ENCODE data around the gene FRMD4A. TPM values are rescaled to one million over a fixed set of nuclear protein-coding genes. Genes with fewer than 3 reads are reported as not detected.

FRMD4A gene
- total RNA-seq, 4 donors from 2014 or later, result 5.6 to 34.1 (median 19.4) TPM

DNA sequence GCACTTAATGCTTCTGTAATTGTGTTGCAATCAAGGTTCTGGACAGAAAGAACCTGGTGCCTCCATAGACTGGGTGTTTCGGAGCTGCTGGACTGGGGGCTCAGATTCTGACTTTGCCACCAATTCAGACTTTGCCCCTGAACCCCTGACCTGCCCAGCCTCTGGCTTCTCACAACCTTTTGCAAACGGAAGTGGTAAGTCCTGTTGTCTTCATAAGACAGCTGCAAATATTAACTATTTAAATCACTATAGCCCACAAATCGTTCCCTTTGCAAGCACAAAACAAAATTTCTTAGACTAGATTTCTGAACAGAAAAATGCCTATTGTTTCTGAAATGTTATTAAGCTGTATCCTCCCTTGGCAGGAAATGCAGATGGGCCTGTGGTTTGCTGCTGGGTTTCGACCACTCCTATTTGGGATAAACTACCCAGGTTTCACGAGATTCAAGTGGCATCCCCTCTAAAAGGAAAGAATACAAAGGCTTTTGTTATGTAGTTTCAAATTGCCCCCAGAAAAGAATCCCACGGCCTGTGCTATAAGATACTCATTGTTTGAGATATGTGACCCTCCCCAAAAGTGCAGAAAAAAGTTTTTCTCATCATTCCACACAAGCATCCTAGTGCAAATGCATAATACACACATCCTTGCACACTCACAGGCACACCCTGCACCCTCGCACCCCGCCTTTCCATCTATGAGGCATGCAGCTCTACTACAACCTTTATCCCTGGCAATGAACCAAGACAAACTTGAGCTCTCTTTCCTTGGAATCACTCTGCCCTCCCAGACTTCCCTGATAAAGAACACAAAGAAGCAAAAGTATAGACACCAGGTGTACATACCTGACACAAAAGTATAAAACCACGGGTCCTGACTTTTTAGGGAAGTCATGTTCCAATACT lies 534.8 kb downstream of the FRMD4A start:
- Histone ChIP-seq H3K27ac (no peak overlapping the region), H3K4me1 (no peaks in the 10 kb centered on the region), H3K36me3 (no peaks in the 10 kb centered on the region), H3K27me3 (no peaks in the 10 kb centered on the region), H3K9me3 (no peaks in the 10 kb centered on the region), H3K4me3 (no peak overlapping the region)
- TF ChIP-seq POLR2A (IDR thresholded peaks at IDR 0.05), result no peak
- TF ChIP-seq, protein P1, sequence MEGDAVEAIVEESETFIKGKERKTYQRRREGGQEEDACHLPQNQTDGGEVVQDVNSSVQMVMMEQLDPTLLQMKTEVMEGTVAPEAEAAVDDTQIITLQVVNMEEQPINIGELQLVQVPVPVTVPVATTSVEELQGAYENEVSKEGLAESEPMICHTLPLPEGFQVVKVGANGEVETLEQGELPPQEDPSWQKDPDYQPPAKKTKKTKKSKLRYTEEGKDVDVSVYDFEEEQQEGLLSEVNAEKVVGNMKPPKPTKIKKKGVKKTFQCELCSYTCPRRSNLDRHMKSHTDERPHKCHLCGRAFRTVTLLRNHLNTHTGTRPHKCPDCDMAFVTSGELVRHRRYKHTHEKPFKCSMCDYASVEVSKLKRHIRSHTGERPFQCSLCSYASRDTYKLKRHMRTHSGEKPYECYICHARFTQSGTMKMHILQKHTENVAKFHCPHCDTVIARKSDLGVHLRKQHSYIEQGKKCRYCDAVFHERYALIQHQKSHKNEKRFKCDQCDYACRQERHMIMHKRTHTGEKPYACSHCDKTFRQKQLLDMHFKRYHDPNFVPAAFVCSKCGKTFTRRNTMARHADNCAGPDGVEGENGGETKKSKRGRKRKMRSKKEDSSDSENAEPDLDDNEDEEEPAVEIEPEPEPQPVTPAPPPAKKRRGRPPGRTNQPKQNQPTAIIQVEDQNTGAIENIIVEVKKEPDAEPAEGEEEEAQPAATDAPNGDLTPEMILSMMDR (IDR thresholded peaks at IDR 0.05), result no peak
- intact Hi-C loops (cut with DNase I; ENCODE audit: low total_unique reads), result loop anchor here (10.0 kb wide), 1 partner anchor 299 kb away; no protein-coding TSS in a partner anchor
- DNase-seq, result no peak

DNA sequence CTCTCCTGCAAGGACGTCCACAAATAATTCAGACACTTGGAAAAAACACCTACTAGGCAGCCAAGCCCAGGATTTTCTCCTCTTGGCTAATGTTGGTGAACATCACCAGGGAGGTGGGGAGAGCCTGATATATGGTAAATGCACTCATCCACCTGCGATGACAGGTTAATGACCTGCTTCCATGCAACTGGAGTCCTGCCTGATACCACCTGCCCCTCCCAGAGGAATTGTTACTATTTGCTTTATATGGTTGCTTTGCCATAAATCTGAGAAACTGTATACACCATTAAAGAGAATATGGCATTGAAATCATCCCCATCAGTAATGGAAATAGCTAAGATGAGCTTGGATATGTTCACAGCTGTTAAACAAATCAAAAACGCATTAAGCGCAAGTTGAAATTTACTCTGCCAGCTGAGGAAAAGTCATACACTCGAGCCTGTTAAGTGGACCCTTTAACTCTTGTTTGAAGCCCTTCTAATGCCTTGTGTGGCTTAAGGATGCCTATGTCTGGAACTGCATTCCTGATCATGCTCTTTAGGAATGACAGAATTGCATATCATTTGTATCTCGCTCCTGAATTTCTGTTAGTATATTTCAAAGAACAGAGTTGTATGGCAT lies 535.6 kb downstream of the FRMD4A start:
- H3K27me3 ChIP-seq, result no peaks in the 10 kb centered on the region
- intact Hi-C loops (cut with DNase I; ENCODE audit: low total_unique reads), result loop anchor here (10.0 kb wide), 1 partner anchor 300 kb away; no protein-coding TSS in a partner anchor
- no peak for TF ChIP-seq POLR2A (IDR thresholded peaks at IDR 0.05)
- TF ChIP-seq, protein P1 (IDR thresholded peaks at IDR 0.05), result no peak
- no peak overlapping the region for H3K4me3 ChIP-seq
- H3K4me1 ChIP-seq, result no peaks in the 10 kb centered on the region
- H3K27ac ChIP-seq, result no peak overlapping the region
- DNase-seq, result no peak
- no peaks in the 10 kb centered on the region for H3K9me3 ChIP-seq
- no peaks in the 10 kb centered on the region for H3K36me3 ChIP-seq

DNA sequence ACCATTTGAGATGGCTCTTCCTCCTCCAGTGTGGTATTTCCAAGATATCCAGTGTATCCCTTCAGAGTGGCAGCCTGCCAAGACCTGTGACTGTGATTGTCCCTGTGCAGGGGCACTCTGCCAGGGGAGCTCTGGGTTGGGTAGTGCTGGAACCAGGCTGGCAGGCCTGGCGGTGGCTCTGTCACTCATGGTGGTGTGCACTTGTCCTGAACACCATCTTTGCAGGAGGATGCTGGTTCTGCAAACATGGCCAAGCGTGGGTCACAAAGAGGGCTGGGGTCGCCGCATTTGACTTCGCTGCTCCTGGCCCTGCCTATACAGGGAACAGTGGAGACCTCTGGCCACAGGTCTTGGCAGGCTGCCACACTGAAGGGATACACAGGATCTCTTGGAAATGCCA lies 538.7 kb downstream of the FRMD4A start:
- no peak overlapping the region for H3K4me3 ChIP-seq
- H3K9me3 ChIP-seq, result no peaks in the 10 kb centered on the region
- no peak overlapping the region for H3K27ac ChIP-seq
- DNase-seq, result no peak
- TF ChIP-seq, protein P1 (IDR thresholded peaks at IDR 0.05), result no peak
- no peak for TF ChIP-seq POLR2A (IDR thresholded peaks at IDR 0.05)
- no peaks in the 10 kb centered on the region for H3K4me1 ChIP-seq
- intact Hi-C loops (cut with DNase I; ENCODE audit: low total_unique reads), result loop anchor here (10.0 kb wide), 1 partner anchor 303 kb away; no protein-coding TSS in a partner anchor
- no peaks in the 10 kb centered on the region for H3K36me3 ChIP-seq
- no peaks in the 10 kb centered on the region for H3K27me3 ChIP-seq

DNA sequence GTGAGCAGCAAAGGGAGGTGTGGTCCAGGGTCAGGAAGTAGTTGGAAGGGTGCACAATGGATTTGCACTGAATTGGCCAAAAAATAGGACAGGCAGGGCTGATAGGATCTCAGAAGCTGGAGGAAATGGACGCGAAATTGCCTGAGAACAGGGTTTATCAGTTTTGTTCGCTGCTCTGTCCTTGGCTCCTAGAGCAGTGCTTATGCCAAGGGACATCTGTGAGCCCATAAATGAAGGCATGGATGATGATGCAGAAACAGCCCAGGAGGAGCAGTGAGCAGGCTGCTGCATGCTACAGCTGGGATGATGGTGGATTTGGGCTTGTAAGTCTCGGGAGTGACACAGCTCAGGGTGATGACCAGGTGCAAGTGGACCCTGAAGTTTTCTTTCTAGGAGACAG lies 539.2 kb downstream of the FRMD4A start:
- intact Hi-C loops (cut with DNase I; ENCODE audit: low total_unique reads), result loop anchor here (10.0 kb wide), 1 partner anchor 303 kb away; no protein-coding TSS in a partner anchor
- Histone ChIP-seq H3K9me3 (no peaks in the 10 kb centered on the region), H3K4me3 (no peak overlapping the region), H3K27me3 (no peaks in the 10 kb centered on the region), H3K4me1 (no peaks in the 10 kb centered on the region), H3K27ac (no peak overlapping the region), H3K36me3 (no peaks in the 10 kb centered on the region)
- TF ChIP-seq POLR2A (IDR thresholded peaks at IDR 0.05), result no peak
- TF ChIP-seq, protein P1 (IDR thresholded peaks at IDR 0.05), result no peak
- DNase-seq, result no peak

DNA sequence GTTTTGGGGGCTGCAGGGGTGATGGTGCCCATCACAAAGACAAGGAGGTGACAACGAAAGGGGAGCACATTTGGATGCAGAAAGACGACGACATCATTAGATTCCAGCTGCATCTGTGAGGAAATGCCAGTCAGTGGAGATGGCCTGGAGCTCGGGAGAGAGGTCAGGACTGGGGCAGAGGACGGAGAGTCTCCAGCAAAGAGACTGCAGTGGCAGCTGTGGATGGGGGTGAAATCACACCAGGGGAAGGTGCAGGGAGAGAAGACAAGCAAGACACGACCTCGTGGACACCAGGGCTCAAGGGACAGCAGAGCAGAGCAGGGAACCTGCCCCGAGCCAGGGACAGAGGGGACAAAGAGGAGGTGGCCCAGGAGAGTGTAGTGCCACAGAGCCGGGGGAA lies 540.5 kb downstream of the FRMD4A start:
- no peaks in the 10 kb centered on the region for H3K36me3 ChIP-seq
- no peaks in the 10 kb centered on the region for H3K4me1 ChIP-seq
- intact Hi-C loops (cut with DNase I; ENCODE audit: low total_unique reads), result loop anchor here (10.0 kb wide), 1 partner anchor 305 kb away; no protein-coding TSS in a partner anchor
- H3K27ac ChIP-seq, result no peak overlapping the region
- H3K27me3 ChIP-seq, result no peaks in the 10 kb centered on the region
- TF ChIP-seq POLR2A (IDR thresholded peaks at IDR 0.05), result no peak
- TF ChIP-seq, protein P1 (IDR thresholded peaks at IDR 0.05), result no peak
- H3K9me3 ChIP-seq, result no peaks in the 10 kb centered on the region
- no peak for DNase-seq
- H3K4me3 ChIP-seq, result no peak overlapping the region

Data from uterus (tissue), 4 donors.